SK-N-MC (cell line): ENCODE results near the gene SPATA24.

Source experiments
- EZH2 ChIP-seq: fragments of 200-600 bp; sonication (generic); IDR thresholded peaks from one replicate; pipeline ENCODE4 v1.6.1; 2017; ENCODE audit warnings: antibody characterized with exemption
- POLR2AphosphoS5 ChIP-seq: IDR thresholded peaks from 2 replicates; pipeline ENCODE4 v1.6.1; 2012; ENCODE audit warnings: mild to moderate bottlenecking, low read depth, low read length, borderline replicate concordance

DNA sequence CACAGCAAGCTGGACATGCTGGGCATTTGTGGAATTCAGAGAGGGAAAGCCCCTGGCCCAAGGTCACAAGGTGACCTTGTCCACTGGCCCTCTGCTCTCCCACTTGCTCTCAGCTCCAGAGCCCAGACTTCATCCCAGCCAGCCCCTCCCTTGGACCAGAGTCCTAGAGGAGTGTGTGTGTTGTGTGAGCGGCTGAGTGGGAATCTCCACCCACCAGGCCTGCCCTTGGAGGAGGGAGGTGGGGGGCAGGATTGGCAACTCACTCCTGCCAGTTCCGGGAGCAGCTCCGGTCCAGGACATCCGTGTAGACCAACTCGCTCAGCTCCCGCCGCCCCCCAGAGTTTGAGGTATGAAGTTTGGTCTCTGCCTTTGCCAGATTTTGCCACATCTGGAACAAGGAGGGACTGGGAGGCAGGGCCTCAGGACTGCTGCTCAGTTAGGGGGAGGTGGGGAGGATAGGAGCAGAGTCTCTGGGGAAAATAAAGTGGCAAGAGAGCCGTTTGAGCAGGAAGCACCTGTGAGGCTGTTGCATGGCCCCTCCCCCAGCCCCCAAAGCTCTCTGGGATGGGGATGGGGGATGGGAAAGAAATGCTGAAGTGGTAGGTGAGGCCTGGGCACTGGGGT lies 15.6 kb downstream of the SPATA24 start:
- no peak for TF ChIP-seq POLR2AphosphoS5
- TF ChIP-seq EZH2, result no peak
